Skin epidermis (tissue), 12 donors: ENCODE results near the gene ELANE.

ENCODE experiments used
- H3K27ac ChIP-seq, 21 experiments: fragments of 200-600 bp; sonication (generic) in 11 of 21; one replicate each; pipeline ENCODE4 v1.5.0; 2020; ENCODE audit warnings: mild to moderate bottlenecking in 3 of 21, inconsistent platforms in 2 of 21, moderate library complexity in 2 of 21
- H3K4me3 ChIP-seq, 7 experiments: fragments of 200-600 bp; sonication (generic) in 2 of 7; one replicate each; pipeline ENCODE4 v1.5.0; 2020; ENCODE audit warnings: inconsistent platforms in 2 of 7, mild to moderate bottlenecking in 2 of 7, moderate library complexity in 1 of 7

Gene ELANE

GRCh38 chr19:852136-853013, at the start of gene ELANE:
TSS of gene ELANE (plus strand) at chr19:852303. CDS start at chr19:852329, 26 bp downstream.
- no peak within 1 kb of the TSS for H3K4me3 ChIP-seq
- peak within 1 kb of the TSS in 13 of 21 experiments; percentile 0 to 84 (median 57) for H3K27ac ChIP-seq

GRCh38 chr19:802498-803098, 49.5 kb upstream of the ELANE start:
- Histone ChIP-seq H3K27ac (peak overlapping the region in 7 of 21 experiments; percentile 21 to 99 (median 71)), H3K4me3 (peak overlapping the region in 1 of 7 experiments; percentile 25)

- Histone ChIP-seq H3K4me3 (no peak overlapping the region), H3K27ac (no peak overlapping the region)
Observed at GRCh38 chr19:803099-803561, 49.0 kb upstream of the ELANE start.

- no peak overlapping the region for H3K4me3 ChIP-seq
- H3K27ac ChIP-seq, result no peak overlapping the region
Observed at GRCh38 chr19:803686-804418, 48.3 kb upstream of the ELANE start.

GRCh38 chr19:804419-805165, 47.5 kb upstream of the ELANE start:
- Histone ChIP-seq H3K27ac (no peak overlapping the region), H3K4me3 (no peak overlapping the region)

GRCh38 chr19:805166-805551, 46.9 kb upstream of the ELANE start:
- H3K4me3 ChIP-seq, result no peak overlapping the region
- H3K27ac ChIP-seq, result no peak overlapping the region

GRCh38 chr19:805600-806550, 46.2 kb upstream of the ELANE start:
- no peak overlapping the region for H3K27ac ChIP-seq

GRCh38 chr19:806815-807421, 45.2 kb upstream of the ELANE start:
- H3K27ac ChIP-seq, result no peak overlapping the region
- H3K4me3 ChIP-seq, result no peak overlapping the region

More at GRCh38 chr19:805600-806550, 46.2 kb upstream of the ELANE start:
- no peak overlapping the region for H3K4me3 ChIP-seq

- no peak overlapping the region for H3K27ac ChIP-seq
- H3K4me3 ChIP-seq, result no peak overlapping the region
Observed at GRCh38 chr19:807627-808422, 44.3 kb upstream of the ELANE start.

GRCh38 chr19:808423-808775, 43.7 kb upstream of the ELANE start:
- Histone ChIP-seq H3K4me3 (no peak overlapping the region), H3K27ac (no peak overlapping the region)

GRCh38 chr19:810077-810855, 41.8 kb upstream of the ELANE start:
- no peak overlapping the region for H3K27ac ChIP-seq
- no peak overlapping the region for H3K4me3 ChIP-seq

GRCh38 chr19:810883-811489, 41.1 kb upstream of the ELANE start:
- Histone ChIP-seq H3K27ac (no peak overlapping the region), H3K4me3 (no peak overlapping the region)

GRCh38 chr19:811506-812048, 40.5 kb upstream of the ELANE start:
- Histone ChIP-seq H3K27ac (no peak overlapping the region), H3K4me3 (no peak overlapping the region)

GRCh38 chr19:812049-812746, 39.9 kb upstream of the ELANE start:
- Histone ChIP-seq H3K27ac (no peak overlapping the region), H3K4me3 (no peak overlapping the region)

- Histone ChIP-seq H3K27ac (no peak overlapping the region), H3K4me3 (no peak overlapping the region)
Observed at GRCh38 chr19:812747-813218, 39.3 kb upstream of the ELANE start.
